Muscle layer of duodenum (tissue), 2 donors: ENCODE results near the gene SMIM7.

ENCODE experiments used
- H3K27ac ChIP-seq: one replicate; pipeline ENCODE4 v1.7.0; 2013; ENCODE audit warnings: mild to moderate bottlenecking, low read length
- H3K27me3 ChIP-seq: one replicate; pipeline ENCODE4 v1.7.0; 2013; ENCODE audit warnings: low read depth, mild to moderate bottlenecking, control low read depth, low read length
- H3K36me3 ChIP-seq, 2 donors: one replicate each; pipeline ENCODE4 v1.7.0; 2013; ENCODE audit warnings: low read length in 2 of 2, control low read depth in 1 of 2, mild to moderate bottlenecking in 1 of 2; ENCODE audit not compliant: insufficient read depth in 2 of 2, control insufficient read depth in 1 of 2
- H3K4me1 ChIP-seq, 2 donors: one replicate each; pipeline ENCODE4 v1.7.0; 2013; ENCODE audit warnings: low read length in 2 of 2, mild to moderate bottlenecking in 2 of 2, control low read depth in 1 of 2, moderate library complexity in 1 of 2; ENCODE audit not compliant: insufficient read depth in 2 of 2, control insufficient read depth in 1 of 2
- H3K4me3 ChIP-seq, 2 donors: one replicate each; pipeline ENCODE4 v1.7.0; 2013; ENCODE audit warnings: low read length in 2 of 2, low read depth in 1 of 2, mild to moderate bottlenecking in 1 of 2
- H3K9me3 ChIP-seq, 2 donors: one replicate each; pipeline ENCODE4 v1.7.0; 2013; ENCODE audit warnings: low read length in 2 of 2, control low read depth in 1 of 2, mild to moderate bottlenecking in 1 of 2; ENCODE audit not compliant: control insufficient read depth in 1 of 2
- donor health status: healthy.

Gene SMIM7

GRCh38 chr19:16631465-16631864, 28.5 kb downstream of the SMIM7 start:
- Histone ChIP-seq H3K4me1 (peaks cover under 1 to 17% of the 10 kb centered on the region in 2 donors), H3K36me3 (peaks cover 3 to 29% of the 10 kb centered on the region in 2 donors), H3K27ac (no peak overlapping the region), H3K9me3 (no peaks in the 10 kb centered on the region), H3K4me3 (no peak overlapping the region), H3K27me3 (no peaks in the 10 kb centered on the region)

GRCh38 chr19:16628984-16629691, 30.8 kb downstream of the SMIM7 start:
- Histone ChIP-seq H3K9me3 (no peaks in the 10 kb centered on the region), H3K4me3 (peak overlapping the region; percentile 63 to 99), H3K4me1 (peaks cover 3 to 32% of the 10 kb centered on the region in 2 donors), H3K36me3 (peaks cover 10 to 28% of the 10 kb centered on the region in 2 donors), H3K27me3 (no peaks in the 10 kb centered on the region), H3K27ac (peak overlapping the region; percentile 90)

GRCh38 chr19:16628183-16628983, 31.6 kb downstream of the SMIM7 start, which contains the start of gene MED26:
MED26 (minus strand) TSS chr19:16628204; CDS start chr19:16627943, 261 bp downstream.
- H3K4me1 ChIP-seq, result peaks cover 3 to 32% of the 10 kb centered on the region in 2 donors
- peaks cover 8 to 25% of the 10 kb centered on the region in 2 donors for H3K36me3 ChIP-seq
- H3K9me3 ChIP-seq, result no peaks in the 10 kb centered on the region
- H3K4me3 ChIP-seq, result peak within 1 kb of the TSS; percentile 89 to 99
- H3K27ac ChIP-seq, result peak within 1 kb of the TSS; percentile 90
- H3K27me3 ChIP-seq, result no peaks in the 10 kb centered on the region

GRCh38 chr19:16627928-16628182, 32.1 kb downstream of the SMIM7 start:
- H3K9me3 ChIP-seq, result no peaks in the 10 kb centered on the region
- no peaks in the 10 kb centered on the region for H3K27me3 ChIP-seq
- peak overlapping the region; percentile 89 to 99 for H3K4me3 ChIP-seq
- H3K36me3 ChIP-seq, result peaks cover 8 to 22% of the 10 kb centered on the region in 2 donors
- peaks cover 3 to 32% of the 10 kb centered on the region in 2 donors for H3K4me1 ChIP-seq
- H3K27ac ChIP-seq, result no peak overlapping the region

- Histone ChIP-seq H3K36me3 (peaks cover 8 to 19% of the 10 kb centered on the region in 2 donors), H3K4me1 (peaks cover 3 to 32% of the 10 kb centered on the region in 2 donors), H3K27ac (peak overlapping the region; percentile 87), H3K9me3 (no peaks in the 10 kb centered on the region), H3K4me3 (peak overlapping the region; percentile 89 to 99), H3K27me3 (no peaks in the 10 kb centered on the region)
Measured at GRCh38 chr19:16627193-16627927, 32.6 kb downstream of the SMIM7 start.

GRCh38 chr19:16626796-16627192, 33.1 kb downstream of the SMIM7 start:
- peak overlapping the region; percentile 87 for H3K27ac ChIP-seq
- H3K27me3 ChIP-seq, result no peaks in the 10 kb centered on the region
- peaks cover 8 to 19% of the 10 kb centered on the region in 2 donors for H3K36me3 ChIP-seq
- peaks cover 3 to 32% of the 10 kb centered on the region in 2 donors for H3K4me1 ChIP-seq
- no peaks in the 10 kb centered on the region for H3K9me3 ChIP-seq
- peak overlapping the region; percentile 89 to 99 for H3K4me3 ChIP-seq

- Histone ChIP-seq H3K36me3 (peaks cover 8 to 11% of the 10 kb centered on the region in 2 donors), H3K27ac (no peak overlapping the region), H3K4me3 (no peak overlapping the region), H3K9me3 (no peaks in the 10 kb centered on the region), H3K27me3 (no peaks in the 10 kb centered on the region), H3K4me1 (peaks cover 3 to 46% of the 10 kb centered on the region in 2 donors)
Measured at GRCh38 chr19:16625163-16625958, 34.6 kb downstream of the SMIM7 start.

GRCh38 chr19:16624236-16624635, 35.7 kb downstream of the SMIM7 start:
- no peaks in the 10 kb centered on the region for H3K27me3 ChIP-seq
- H3K27ac ChIP-seq, result no peak overlapping the region
- H3K4me1 ChIP-seq, result peaks cover 3 to 53% of the 10 kb centered on the region in 2 donors
- no peaks in the 10 kb centered on the region for H3K9me3 ChIP-seq
- peaks cover 8 to 11% of the 10 kb centered on the region in 2 donors for H3K36me3 ChIP-seq
- H3K4me3 ChIP-seq, result no peak overlapping the region

- Histone ChIP-seq H3K4me1 (peaks cover 3 to 54% of the 10 kb centered on the region in 2 donors), H3K9me3 (no peaks in the 10 kb centered on the region), H3K36me3 (peaks cover 8 to 9% of the 10 kb centered on the region in 2 donors), H3K27me3 (no peaks in the 10 kb centered on the region), H3K4me3 (no peak overlapping the region), H3K27ac (no peak overlapping the region)
Measured at GRCh38 chr19:16623576-16623975, 36.4 kb downstream of the SMIM7 start.

GRCh38 chr19:16623066-16623465, 36.9 kb downstream of the SMIM7 start:
- no peaks in the 10 kb centered on the region for H3K27me3 ChIP-seq
- H3K4me3 ChIP-seq, result no peak overlapping the region
- no peak overlapping the region for H3K27ac ChIP-seq
- H3K9me3 ChIP-seq, result no peaks in the 10 kb centered on the region
- peaks cover 7 to 8% of the 10 kb centered on the region in 2 donors for H3K36me3 ChIP-seq
- H3K4me1 ChIP-seq, result peaks cover 3 to 54% of the 10 kb centered on the region in 2 donors
